Smooth muscle cell of the brain vasculature (primary cell): ENCODE data around the gene TGFA.
"Not testable (repeated sequence)": the region's sequence is repeated elsewhere in the genome, so short reads cannot be mapped to it uniquely, and the experiment has no call there.

ENCODE experiments used
- DNase-seq: peaks from one replicate; pipeline ENCODE4 v3.0.0-alpha.2; 2012; ENCODE audit warnings: low read depth, low spot score

TGFA gene

GRCh38 chr2:70498528-70498927 is 55.1 kb downstream of the TGFA start:
- no peak for DNase-seq

GRCh38 chr2:70498054-70498453 is 55.6 kb downstream of the TGFA start:
- DNase-seq = no peak

- no peak for DNase-seq
These were observed 56.8 kb downstream of the TGFA start for GRCh38 chr2:70496819-70497218.

- DNase-seq = no peak
These were observed 59.2 kb downstream of the TGFA start for GRCh38 chr2:70494293-70494886.

- DNase-seq = no peak
These were observed 63.2 kb downstream of the TGFA start for GRCh38 chr2:70490381-70490780.

- no peak for DNase-seq
These were observed 64.5 kb downstream of the TGFA start for GRCh38 chr2:70489165-70489564.

- no peak for DNase-seq
These were observed 69.5 kb downstream of the TGFA start for GRCh38 chr2:70484086-70484485.

GRCh38 chr2:70482401-70482800 is 71.2 kb downstream of the TGFA start:
- no peak for DNase-seq

- no peak for DNase-seq
These were observed 73.2 kb downstream of the TGFA start for GRCh38 chr2:70480468-70480867.

- DNase-seq = no peak
These were observed 73.8 kb downstream of the TGFA start for GRCh38 chr2:70479816-70480215.

- DNase-seq = no peak
These were observed 76.2 kb downstream of the TGFA start for GRCh38 chr2:70477441-70477844.

GRCh38 chr2:70475266-70475665 is 78.4 kb downstream of the TGFA start:
- DNase-seq = no peak

- DNase-seq = no peak
These were observed 79.3 kb downstream of the TGFA start for GRCh38 chr2:70474256-70474848.

- no peak for DNase-seq
These were observed 80.4 kb downstream of the TGFA start for GRCh38 chr2:70473101-70473722.

- DNase-seq = no peak
These were observed 81.3 kb downstream of the TGFA start for GRCh38 chr2:70472221-70472890.

- DNase-seq = no peak
These were observed 82.5 kb downstream of the TGFA start for GRCh38 chr2:70471129-70471528.

GRCh38 chr2:70469961-70470360 is 83.7 kb downstream of the TGFA start:
- no peak for DNase-seq

GRCh38 chr2:70469435-70469834 is 84.2 kb downstream of the TGFA start:
- no peak for DNase-seq

GRCh38 chr2:70468878-70469277 is 84.7 kb downstream of the TGFA start:
- DNase-seq = no peak

GRCh38 chr2:70467831-70468779 is 85.5 kb downstream of the TGFA start:
- no peak for DNase-seq

GRCh38 chr2:70467237-70467636 is 86.4 kb downstream of the TGFA start:
- no peak for DNase-seq

GRCh38 chr2:70466647-70467046 is 87.0 kb downstream of the TGFA start:
- not testable (repeated sequence) for DNase-seq
